CD4-positive, alpha-beta T cell (primary cell): ENCODE measurements around the gene PRSS27. TPM values are rescaled to one million over a fixed set of nuclear protein-coding genes. Genes with fewer than 3 reads are reported as not detected.

Source experiments
- ATAC-seq: fragments of 200-7000 bp; cut with Tn5 transposase; one replicate; pipeline ENCODE4 v1.10.0; 2022; ENCODE audit warnings: mild to moderate bottlenecking; ENCODE audit not compliant: poor library complexity
- CTCF ChIA-PET: fragments of 350-600 bp; sonication (Branson Sonifier 250); formaldehyde crosslinking; loops from one replicate; lab custom pipeline; 2021; ENCODE audit warnings: antibody characterized with exemption, inconsistent platforms; lab: Charles Lee
- POLR2A ChIA-PET: fragments of 350-600 bp; sonication (Branson Sonifier 250); formaldehyde crosslinking; loops from one replicate; lab custom pipeline; 2021; ENCODE audit warnings: antibody characterized with exemption, inconsistent platforms; lab: Charles Lee
- DNase-seq, 14 experiments: peaks; one replicate each; pipeline ENCODE4 v3.0.0-alpha.2; 2013 to 2020; ENCODE audit warnings: mixed read lengths in 2 of 14
- H3K27ac ChIP-seq, 2 donors: one replicate each; pipeline versions ENCODE4 v1.5.1 to v1.7.0; 2013; ENCODE audit warnings: low read length in 2 of 2, low read depth in 1 of 2, mild to moderate bottlenecking in 1 of 2
- H3K27me3 ChIP-seq, 2 experiments: 1 replicate in 1 of 2; 2 replicates in 1 of 2; pipeline versions ENCODE4 v1.6.1 to v1.7.0; 2013; ENCODE audit warnings: low read length in 2 of 2, control low read depth in 1 of 2, mild to moderate bottlenecking in 1 of 2, moderate library complexity in 1 of 2; ENCODE audit not compliant: insufficient read depth in 2 of 2, control insufficient read depth in 1 of 2
- H3K36me3 ChIP-seq: one replicate; pipeline ENCODE4 v1.6.1; 2013; ENCODE audit warnings: low read length, control low read depth; ENCODE audit not compliant: insufficient read depth
- H3K4me1 ChIP-seq: one replicate; pipeline ENCODE4 v1.6.1; 2013; ENCODE audit warnings: low read length, control low read depth; ENCODE audit not compliant: insufficient read depth
- H3K4me3 ChIP-seq: one replicate; pipeline ENCODE4 v1.5.1; 2013; ENCODE audit warnings: mild to moderate bottlenecking, low read length, moderate library complexity
- H3K9me3 ChIP-seq, 2 experiments: 1 replicate in 1 of 2; 2 replicates in 1 of 2; pipeline versions ENCODE4 v1.6.1 to v1.7.0; 2013; ENCODE audit warnings: low read length in 2 of 2, mild to moderate bottlenecking in 2 of 2, control low read depth in 1 of 2, moderate library complexity in 1 of 2; ENCODE audit not compliant: control insufficient read depth in 1 of 2, insufficient read depth in 1 of 2
- H3K27ac Mint-ChIP-seq: one replicate; pipeline ENCODE4 v1.8.0; 2020; ENCODE audit warnings: mixed read lengths
- H3K27me3 Mint-ChIP-seq: one replicate; pipeline ENCODE4 v1.8.0; 2021; ENCODE audit warnings: mixed read lengths
- H3K36me3 Mint-ChIP-seq: one replicate; pipeline ENCODE4 v1.8.0; 2021; ENCODE audit warnings: low read depth, mixed read lengths
- H3K4me1 Mint-ChIP-seq: one replicate; pipeline ENCODE4 v1.8.0; 2021; ENCODE audit warnings: low read depth, mixed read lengths
- H3K4me3 Mint-ChIP-seq: one replicate; pipeline ENCODE4 v1.8.0; 2020; ENCODE audit warnings: mild to moderate bottlenecking, mixed read lengths
- H3K9me3 Mint-ChIP-seq: one replicate; pipeline ENCODE4 v1.8.0; 2020; ENCODE audit warnings: mixed read lengths
- intact Hi-C, 2 experiments: fragments of 100-400 bp; cut with DNase I in 1 of 2; cut with micrococcal nuclease in 1 of 2; formaldehyde crosslinking; loops; one replicate each; pipeline versions ENCODE4 v1.15.1 to v1.9.0; 2023 to 2025; cut with DNase I, micrococcal nuclease
- total RNA-seq, 174 experiments: library from RNA in 2 of 174; stranded (reverse) in 2 of 174; gene quantifications; one replicate each; pipeline ENCODE4 v1.2.3 and lab custom pipeline; 2021 to 2026
- TF ChIP-seq, protein P1 (sequence below): fragments of 200-600 bp; IDR thresholded peaks from one replicate; pipeline ENCODE4 v1.8.0; 2022; ENCODE audit warnings: antibody characterized with exemption, mild to moderate bottlenecking

PRSS27 gene
- total RNA-seq, 2 experiments from 2014 or later, result 0.28 to 0.44 TPM

DNA sequence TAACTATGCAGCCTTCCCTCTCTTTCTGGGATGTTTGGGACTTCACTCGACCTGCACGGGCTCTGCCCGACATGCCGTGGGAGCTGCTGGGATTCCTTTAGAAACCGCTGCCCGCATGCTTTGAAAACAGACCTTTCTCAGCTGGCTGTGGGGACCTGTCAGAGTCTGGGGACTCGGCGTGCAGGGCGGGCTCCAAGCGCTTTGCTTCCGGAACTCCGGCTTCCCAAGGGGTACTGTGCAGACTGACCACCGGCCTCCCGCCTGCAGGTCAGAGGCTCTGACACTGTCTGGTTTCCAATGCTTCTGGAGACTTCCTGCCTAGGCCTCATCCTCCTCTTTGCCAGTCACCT is 11.8 kb downstream of the PRSS27 start:
- no peak overlapping the region for H3K4me3 ChIP-seq
- CTCF ChIA-PET, result no interaction called here
- Mint-ChIP-seq H3K27ac (no peak overlapping the region), H3K27me3 (no peaks in the 10 kb centered on the region), H3K9me3 (no peaks in the 10 kb centered on the region), H3K4me3 (no peak overlapping the region), H3K4me1 (no peaks in the 10 kb centered on the region), H3K36me3 (peaks cover 19% of the 10 kb centered on the region)
- no peaks in the 10 kb centered on the region for H3K27me3 ChIP-seq
- H3K27ac ChIP-seq, result no peak overlapping the region
- H3K9me3 ChIP-seq, result no peaks in the 10 kb centered on the region
- POLR2A ChIA-PET, result no interaction called here
- DNase-seq (no peak), ATAC-seq (no peak)
- peaks cover 50% of the 10 kb centered on the region for H3K36me3 ChIP-seq
- H3K4me1 ChIP-seq, result no peaks in the 10 kb centered on the region
- intact Hi-C loops, result no loop called here
- TF ChIP-seq, protein P1, sequence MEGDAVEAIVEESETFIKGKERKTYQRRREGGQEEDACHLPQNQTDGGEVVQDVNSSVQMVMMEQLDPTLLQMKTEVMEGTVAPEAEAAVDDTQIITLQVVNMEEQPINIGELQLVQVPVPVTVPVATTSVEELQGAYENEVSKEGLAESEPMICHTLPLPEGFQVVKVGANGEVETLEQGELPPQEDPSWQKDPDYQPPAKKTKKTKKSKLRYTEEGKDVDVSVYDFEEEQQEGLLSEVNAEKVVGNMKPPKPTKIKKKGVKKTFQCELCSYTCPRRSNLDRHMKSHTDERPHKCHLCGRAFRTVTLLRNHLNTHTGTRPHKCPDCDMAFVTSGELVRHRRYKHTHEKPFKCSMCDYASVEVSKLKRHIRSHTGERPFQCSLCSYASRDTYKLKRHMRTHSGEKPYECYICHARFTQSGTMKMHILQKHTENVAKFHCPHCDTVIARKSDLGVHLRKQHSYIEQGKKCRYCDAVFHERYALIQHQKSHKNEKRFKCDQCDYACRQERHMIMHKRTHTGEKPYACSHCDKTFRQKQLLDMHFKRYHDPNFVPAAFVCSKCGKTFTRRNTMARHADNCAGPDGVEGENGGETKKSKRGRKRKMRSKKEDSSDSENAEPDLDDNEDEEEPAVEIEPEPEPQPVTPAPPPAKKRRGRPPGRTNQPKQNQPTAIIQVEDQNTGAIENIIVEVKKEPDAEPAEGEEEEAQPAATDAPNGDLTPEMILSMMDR, result no peak

DNA sequence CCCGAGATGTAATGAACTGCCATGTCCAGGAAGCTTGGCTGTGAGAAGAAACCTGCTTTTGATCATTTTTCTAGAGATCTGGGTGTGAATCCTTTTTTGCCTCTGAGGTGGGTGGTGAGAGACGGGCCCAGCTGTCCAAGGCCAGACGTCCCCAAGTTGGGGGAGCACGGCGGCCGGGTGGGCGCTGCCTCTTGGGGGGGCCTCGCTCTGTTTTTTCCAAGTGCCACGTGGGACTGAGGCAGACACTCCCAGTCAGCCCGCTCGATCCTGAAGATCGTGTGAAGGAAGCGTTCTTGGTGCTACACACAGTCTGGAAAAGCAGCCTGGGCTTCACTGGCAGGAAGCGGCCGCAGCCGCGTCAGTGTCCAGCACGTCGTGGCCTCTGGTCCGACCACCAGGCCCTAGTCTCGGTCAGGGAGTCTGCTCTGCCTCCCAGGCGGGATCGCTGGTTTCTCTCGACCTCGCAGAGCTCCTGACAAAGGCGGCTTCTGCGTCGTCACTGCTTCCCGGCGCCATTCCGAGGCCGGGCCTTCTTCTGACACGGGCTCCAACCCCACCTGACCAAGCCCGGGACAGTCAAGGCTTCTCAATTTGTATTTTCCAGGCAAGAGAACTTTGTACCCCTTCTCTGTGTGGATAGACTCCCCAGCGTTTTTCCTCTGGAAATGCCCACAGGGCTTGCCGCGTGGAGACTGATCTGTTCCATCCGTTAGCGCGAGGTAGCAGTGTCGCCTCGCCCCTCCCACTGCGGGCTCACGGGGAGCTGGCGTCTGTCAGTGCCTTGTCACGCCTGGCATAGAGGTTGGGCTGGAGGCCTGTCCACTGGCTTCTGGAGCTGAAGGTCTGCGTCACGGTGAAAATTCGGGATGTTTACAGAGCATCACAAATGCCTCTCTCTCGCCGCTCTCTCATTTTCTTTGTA is 12.4 kb downstream of the PRSS27 start:
- CTCF ChIA-PET, result no interaction called here
- Histone ChIP-seq H3K4me1 (no peaks in the 10 kb centered on the region), H3K27ac (no peak overlapping the region), H3K36me3 (peaks cover 57% of the 10 kb centered on the region), H3K4me3 (no peak overlapping the region), H3K9me3 (no peaks in the 10 kb centered on the region), H3K27me3 (no peaks in the 10 kb centered on the region)
- Mint-ChIP-seq H3K27ac (no peak overlapping the region), H3K36me3 (peaks cover 21% of the 10 kb centered on the region), H3K4me1 (no peaks in the 10 kb centered on the region), H3K27me3 (no peaks in the 10 kb centered on the region), H3K9me3 (no peaks in the 10 kb centered on the region), H3K4me3 (no peak overlapping the region)
- POLR2A ChIA-PET, result no interaction called here
- intact Hi-C loops, result no loop called here
- TF ChIP-seq, protein P1, result no peak
- no peak for ATAC-seq
- DNase-seq, result no peak

DNA sequence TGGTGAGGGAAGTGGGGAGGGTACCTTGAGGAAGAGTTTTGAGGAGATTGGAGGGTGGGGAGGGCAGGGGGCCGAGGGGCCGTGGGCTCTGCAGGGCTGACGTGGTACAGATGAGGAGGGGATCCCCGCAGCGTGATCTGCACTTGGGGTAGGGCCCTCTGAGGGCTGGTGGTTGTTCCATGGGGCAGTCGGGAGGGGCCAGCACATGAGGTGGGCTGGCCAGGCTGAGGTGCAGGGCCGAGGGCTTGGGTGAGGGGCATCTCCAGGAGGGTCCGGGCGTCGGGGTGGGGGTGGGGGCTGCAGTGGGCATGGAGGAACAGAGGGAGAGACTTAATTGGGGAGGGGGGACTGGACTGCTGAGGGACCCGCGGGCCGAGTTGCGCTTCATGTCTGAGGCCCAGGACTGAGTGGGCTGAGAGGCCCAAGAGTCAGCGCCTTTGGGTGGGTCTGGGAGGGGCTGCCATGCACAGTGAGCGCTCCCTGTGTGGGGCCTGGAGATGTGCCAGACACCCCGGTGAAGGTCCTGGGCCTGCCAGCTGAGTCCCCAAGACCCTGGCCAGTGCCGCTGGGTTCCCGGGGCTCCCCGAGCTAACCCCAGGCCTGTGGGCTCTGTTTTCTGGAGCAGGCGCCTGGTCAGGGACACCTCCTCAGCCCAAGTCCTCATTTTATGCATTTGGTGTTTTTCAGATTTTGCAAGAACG is 13.3 kb downstream of the PRSS27 start:
- no peaks in the 10 kb centered on the region for H3K27me3 ChIP-seq
- no peaks in the 10 kb centered on the region for H3K9me3 Mint-ChIP-seq
- TF ChIP-seq, protein P1, result no peak
- H3K27ac ChIP-seq, result no peak overlapping the region
- H3K9me3 ChIP-seq, result no peaks in the 10 kb centered on the region
- no peaks in the 10 kb centered on the region for H3K27me3 Mint-ChIP-seq
- peaks cover 65% of the 10 kb centered on the region for H3K36me3 ChIP-seq
- no peak overlapping the region for H3K4me3 Mint-ChIP-seq
- ATAC-seq (no peak), DNase-seq (no peak)
- H3K27ac Mint-ChIP-seq, result no peak overlapping the region
- no peak overlapping the region for H3K4me3 ChIP-seq
- CTCF ChIA-PET, result no interaction called here
- H3K36me3 Mint-ChIP-seq, result peaks cover 27% of the 10 kb centered on the region
- intact Hi-C loops, result no loop called here
- no peaks in the 10 kb centered on the region for H3K4me1 ChIP-seq
- POLR2A ChIA-PET, result no interaction called here
- no peaks in the 10 kb centered on the region for H3K4me1 Mint-ChIP-seq
